Peyer's patch (tissue), 4 donors: ENCODE measurements around the gene BTNL9. TPM values are rescaled to one million over a fixed set of nuclear protein-coding genes. Genes with fewer than 3 reads are reported as not detected.
"Not testable (repeated sequence)": the region's sequence is repeated elsewhere in the genome, so short reads cannot be mapped to it uniquely, and the experiment has no call there.

Experiments used
- DNase-seq, 3 donors: peaks; one replicate each; pipeline ENCODE4 v3.0.0-alpha.2; 2017 to 2019
- H3K27ac ChIP-seq, 4 donors: fragments of 200-600 bp; sonication (generic); one replicate each; pipeline ENCODE4 v1.5.1; 2016 to 2019
- H3K27me3 ChIP-seq, 2 donors: fragments of 200-600 bp; sonication (generic); one replicate each; pipeline ENCODE4 v1.5.1; 2019
- H3K36me3 ChIP-seq, 3 donors: fragments of 200-600 bp; sonication (generic); one replicate each; pipeline ENCODE4 v1.5.1; 2016 to 2019
- H3K4me1 ChIP-seq, 4 donors: fragments of 200-600 bp; sonication (generic); one replicate each; pipeline ENCODE4 v1.5.1; 2016 to 2019
- H3K4me3 ChIP-seq, 4 donors: fragments of 200-600 bp; sonication (generic); 1 replicate in 3 of 4; 2 replicates in 1 of 4; pipeline ENCODE4 v1.5.1; 2016 to 2019; ENCODE audit warnings: mild to moderate bottlenecking in 1 of 4
- H3K9me3 ChIP-seq, 4 donors: fragments of 200-600 bp; sonication (generic); one replicate each; pipeline ENCODE4 v1.5.1; 2016 to 2019; ENCODE audit warnings: mild to moderate bottlenecking in 1 of 4
- POLR2A ChIP-seq, 2 donors: fragments of 450-650 bp; IDR thresholded peaks; one replicate each; pipeline ENCODE4 v1.5.1; 2017; ENCODE audit warnings: antibody characterized with exemption in 2 of 2, mild to moderate bottlenecking in 2 of 2, moderate library complexity in 2 of 2
- total RNA-seq, 4 donors: library from RNA; depleted of rRNA; stranded (reverse); fragments of >200 nt; gene quantifications; one replicate each; pipeline ENCODE4 v1.1.0, GENCODE V29; 2016
- TF ChIP-seq, protein P1 (sequence below), 6 experiments: fragments of 450-650 bp in 4 of 6; fragments of 200-600 bp in 2 of 6; sonication (generic) in 1 of 6; IDR thresholded peaks; one replicate each; pipeline ENCODE4 v1.5.1; 2017 to 2019; ENCODE audit warnings: antibody characterized with exemption in 6 of 6, mild to moderate bottlenecking in 3 of 6, moderate library complexity in 1 of 6

Gene BTNL9
- total RNA-seq, 4 donors from 2014 or later, result 5.3 to 48.7 (median 8.7) TPM

DNA sequence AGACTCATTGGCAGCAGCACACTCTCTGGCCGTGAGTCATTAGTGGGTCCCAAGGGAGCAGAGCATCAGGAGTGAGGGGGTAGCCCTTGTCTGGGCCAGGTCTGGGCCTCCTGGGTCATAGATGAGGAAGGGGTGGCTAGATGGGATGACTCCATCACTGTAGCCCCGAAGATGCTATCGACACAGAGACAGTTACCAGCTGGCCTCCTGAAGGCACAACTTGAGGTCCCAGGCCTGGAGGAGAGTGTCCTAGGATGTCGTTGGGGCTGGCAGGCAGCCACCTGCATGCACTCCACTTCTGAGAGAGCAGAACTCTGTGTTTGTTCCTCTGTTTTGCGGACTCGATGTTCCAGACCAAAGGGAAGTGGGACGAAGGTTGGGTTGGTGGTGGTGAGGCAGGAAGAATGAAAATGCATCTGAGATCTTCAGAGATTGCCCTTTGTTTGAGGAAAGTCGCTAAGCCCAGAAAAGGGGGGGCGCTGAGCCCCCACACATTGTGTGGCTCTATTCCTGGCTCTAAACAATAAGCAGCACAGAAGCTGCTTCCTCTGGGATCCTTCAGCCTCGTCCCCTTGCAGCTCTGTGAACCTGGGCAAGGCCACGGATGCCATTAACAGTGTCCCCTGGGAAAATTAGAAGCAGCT, 4.7 kb downstream of the BTNL9 start:
- Histone ChIP-seq H3K27me3 (no peaks in the 10 kb centered on the region), H3K4me3 (no peak overlapping the region), H3K4me1 (no peaks in the 10 kb centered on the region), H3K27ac (no peak overlapping the region), H3K9me3 (no peaks in the 10 kb centered on the region), H3K36me3 (no peaks in the 10 kb centered on the region)
- DNase-seq, result peak in 1 of 3 donors; percentile 43
- TF ChIP-seq POLR2A (IDR thresholded peaks at IDR 0.05), result no peak
- TF ChIP-seq, protein P1, sequence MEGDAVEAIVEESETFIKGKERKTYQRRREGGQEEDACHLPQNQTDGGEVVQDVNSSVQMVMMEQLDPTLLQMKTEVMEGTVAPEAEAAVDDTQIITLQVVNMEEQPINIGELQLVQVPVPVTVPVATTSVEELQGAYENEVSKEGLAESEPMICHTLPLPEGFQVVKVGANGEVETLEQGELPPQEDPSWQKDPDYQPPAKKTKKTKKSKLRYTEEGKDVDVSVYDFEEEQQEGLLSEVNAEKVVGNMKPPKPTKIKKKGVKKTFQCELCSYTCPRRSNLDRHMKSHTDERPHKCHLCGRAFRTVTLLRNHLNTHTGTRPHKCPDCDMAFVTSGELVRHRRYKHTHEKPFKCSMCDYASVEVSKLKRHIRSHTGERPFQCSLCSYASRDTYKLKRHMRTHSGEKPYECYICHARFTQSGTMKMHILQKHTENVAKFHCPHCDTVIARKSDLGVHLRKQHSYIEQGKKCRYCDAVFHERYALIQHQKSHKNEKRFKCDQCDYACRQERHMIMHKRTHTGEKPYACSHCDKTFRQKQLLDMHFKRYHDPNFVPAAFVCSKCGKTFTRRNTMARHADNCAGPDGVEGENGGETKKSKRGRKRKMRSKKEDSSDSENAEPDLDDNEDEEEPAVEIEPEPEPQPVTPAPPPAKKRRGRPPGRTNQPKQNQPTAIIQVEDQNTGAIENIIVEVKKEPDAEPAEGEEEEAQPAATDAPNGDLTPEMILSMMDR (IDR thresholded peaks at IDR 0.05), result no peak

DNA sequence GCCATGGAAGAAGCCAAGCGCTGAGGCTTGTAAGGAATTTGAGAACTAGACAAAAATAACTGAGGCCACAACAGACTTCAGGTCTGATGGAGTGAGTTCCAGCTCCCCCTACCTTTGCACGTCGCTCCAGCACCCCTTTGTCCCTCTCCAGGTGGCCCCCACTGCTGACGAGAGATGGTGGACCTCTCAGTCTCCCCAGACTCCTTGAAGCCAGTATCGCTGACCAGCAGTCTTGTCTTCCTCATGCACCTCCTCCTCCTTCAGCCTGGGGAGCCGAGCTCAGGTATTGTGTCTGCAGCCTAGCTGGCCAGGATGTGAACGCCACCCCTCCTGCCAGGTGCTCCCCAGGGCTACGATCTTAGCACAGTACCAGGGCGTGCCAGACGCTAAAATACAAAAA, 5.2 kb downstream of the BTNL9 start:
- DNase-seq, result no peak
- Histone ChIP-seq H3K9me3 (no peaks in the 10 kb centered on the region), H3K27ac (no peak overlapping the region), H3K4me3 (no peak overlapping the region), H3K4me1 (no peaks in the 10 kb centered on the region), H3K36me3 (no peaks in the 10 kb centered on the region), H3K27me3 (no peaks in the 10 kb centered on the region)
- TF ChIP-seq, protein P1 (IDR thresholded peaks at IDR 0.05), result no peak
- no peak for TF ChIP-seq POLR2A (IDR thresholded peaks at IDR 0.05)

DNA sequence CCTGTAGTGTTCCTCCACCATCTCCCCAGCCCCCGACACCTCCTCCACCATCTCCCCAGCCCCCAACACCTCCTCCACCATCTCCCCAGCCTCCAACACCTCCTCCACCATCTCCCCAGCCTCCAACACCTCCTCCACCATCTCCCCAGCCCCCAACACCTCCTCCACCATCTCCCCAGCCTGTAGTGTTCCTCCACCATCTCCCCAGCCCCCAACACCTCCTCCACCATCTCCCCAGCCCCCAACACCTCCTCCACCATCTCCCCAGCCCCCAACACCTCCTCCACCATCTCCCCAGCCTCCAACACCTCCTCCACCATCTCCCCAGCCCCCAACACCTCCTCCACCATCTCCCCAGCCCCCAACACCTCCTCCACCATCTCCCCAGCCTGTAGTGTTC, 5.8 kb downstream of the BTNL9 start:
- not testable (repeated sequence) for H3K27me3 ChIP-seq, H3K36me3 ChIP-seq, H3K27ac ChIP-seq, H3K4me1 ChIP-seq, DNase-seq, H3K9me3 ChIP-seq, H3K4me3 ChIP-seq

DNA sequence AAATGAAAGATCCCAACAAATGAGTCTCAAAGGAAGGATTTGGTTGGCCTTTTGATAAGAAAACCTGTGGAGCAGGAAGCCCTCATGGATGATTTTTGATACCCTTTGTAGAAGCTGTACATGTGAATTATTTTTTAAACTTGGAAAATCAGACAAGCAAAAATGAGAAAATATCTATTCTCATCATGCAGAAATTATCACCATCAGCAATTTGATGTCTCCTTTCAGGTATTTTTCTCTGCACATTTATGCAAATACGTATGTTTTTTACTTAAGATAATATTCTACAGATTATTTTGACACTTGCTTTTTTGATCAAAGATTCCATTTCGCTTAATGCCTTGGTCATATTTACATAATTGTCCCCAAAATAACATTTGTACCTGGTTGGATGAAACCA, 7.2 kb downstream of the BTNL9 start:
- H3K9me3 ChIP-seq, result no peaks in the 10 kb centered on the region

DNA sequence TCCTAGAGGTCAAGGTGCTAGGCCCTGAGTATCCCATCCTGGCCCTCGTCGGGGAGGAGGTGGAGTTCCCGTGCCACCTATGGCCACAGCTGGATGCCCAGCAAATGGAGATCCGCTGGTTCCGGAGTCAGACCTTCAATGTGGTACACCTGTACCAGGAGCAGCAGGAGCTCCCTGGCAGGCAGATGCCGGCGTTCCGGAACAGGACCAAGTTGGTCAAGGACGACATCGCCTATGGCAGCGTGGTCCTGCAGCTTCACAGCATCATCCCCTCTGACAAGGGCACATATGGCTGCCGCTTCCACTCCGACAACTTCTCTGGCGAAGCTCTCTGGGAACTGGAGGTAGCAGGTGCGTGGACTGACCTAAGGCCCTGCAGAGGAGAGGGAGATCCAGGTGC, 7.9 kb downstream of the BTNL9 start:
- peaks cover 0 to 9% of the 10 kb centered on the region in 2 donors for H3K27me3 ChIP-seq
- TF ChIP-seq, protein P1 (IDR thresholded peaks at IDR 0.05), result no peak
- H3K9me3 ChIP-seq, result no peaks in the 10 kb centered on the region
- DNase-seq, result no peak
- H3K36me3 ChIP-seq, result no peaks in the 10 kb centered on the region
- no peak overlapping the region for H3K4me3 ChIP-seq
- H3K4me1 ChIP-seq, result peaks cover 0 to 5% (median 2%) of the 10 kb centered on the region in 4 donors
- H3K27ac ChIP-seq, result no peak overlapping the region

More for the DNA sequence above, 7.2 kb downstream of the BTNL9 start:
- Histone ChIP-seq H3K27ac (no peak overlapping the region), H3K36me3 (no peaks in the 10 kb centered on the region), H3K4me3 (no peak overlapping the region), H3K27me3 (peaks cover 0 to 4% of the 10 kb centered on the region in 2 donors), H3K4me1 (no peaks in the 10 kb centered on the region)
- DNase-seq, result no peak
- TF ChIP-seq, protein P1 (IDR thresholded peaks at IDR 0.05), result no peak
- TF ChIP-seq POLR2A (IDR thresholded peaks at IDR 0.05), result no peak

DNA sequence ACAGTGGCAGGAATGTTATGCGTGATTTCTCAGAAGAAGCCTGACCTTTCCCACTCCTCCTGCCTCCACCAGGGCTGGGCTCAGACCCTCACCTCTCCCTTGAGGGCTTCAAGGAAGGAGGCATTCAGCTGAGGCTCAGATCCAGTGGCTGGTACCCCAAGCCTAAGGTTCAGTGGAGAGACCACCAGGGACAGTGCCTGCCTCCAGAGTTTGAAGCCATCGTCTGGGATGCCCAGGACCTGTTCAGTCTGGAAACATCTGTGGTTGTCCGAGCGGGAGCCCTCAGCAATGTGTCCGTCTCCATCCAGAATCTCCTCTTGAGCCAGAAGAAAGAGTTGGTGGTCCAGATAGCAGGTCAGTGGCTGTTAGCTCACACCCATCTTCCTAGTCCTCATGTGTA, 9.9 kb downstream of the BTNL9 start:
- H3K27me3 ChIP-seq, result peaks cover 0 to 23% of the 10 kb centered on the region in 2 donors
- H3K9me3 ChIP-seq, result no peaks in the 10 kb centered on the region

More for the DNA sequence above, 9.9 kb downstream of the BTNL9 start:
- DNase-seq, result no peak
- no peak for TF ChIP-seq POLR2A (IDR thresholded peaks at IDR 0.05)
- TF ChIP-seq, protein P1 (IDR thresholded peaks at IDR 0.05), result no peak
- no peak overlapping the region for H3K4me3 ChIP-seq
- no peak overlapping the region for H3K27ac ChIP-seq
- H3K4me1 ChIP-seq, result peaks cover 0 to 16% (median 6%) of the 10 kb centered on the region in 4 donors
- no peaks in the 10 kb centered on the region for H3K36me3 ChIP-seq
